Measurements from ENCODE around the gene CARNS1.

CARNS1 gene

GRCh38 chr11:67472882-67473281 is 57.4 kb downstream of the CARNS1 start:
- TF ChIP-seq CTCF (conservative IDR thresholded peaks at IDR 0.05) (no peak), ZFX (IDR thresholded peaks at IDR 0.05) (no peak)
- H3K27ac ChIP-seq = no peak overlapping the region
